OCI-LY7 (cell line): ENCODE measurements around the gene CPS1. TPM values are rescaled to one million over a fixed set of nuclear protein-coding genes. Genes with fewer than 3 reads are reported as not detected.

Experiments used
- BruUV-seq: library from RNA; stranded (reverse); fragments of 400-500 nt; replicated peaks from 2 replicates; lab custom pipeline; 2021; lab: Mats Ljungman, UMichigan
- CTCF ChIA-PET: fragments of 300-600 bp; sonication (Branson Sonifier 250); formaldehyde crosslinking; loops from one replicate; lab custom pipeline; 2022; ENCODE audit warnings: antibody characterized with exemption; ENCODE audit not compliant: unreplicated experiment; lab: Charles Lee
- POLR2A ChIA-PET: fragments of 300-600 bp; sonication (Branson Sonifier 250); formaldehyde crosslinking; loops from one replicate; lab custom pipeline; 2022; ENCODE audit warnings: antibody characterized with exemption; lab: Charles Lee
- DNase-seq: peaks from one replicate; pipeline ENCODE4 v3.0.0-alpha.2; 2015; ENCODE audit warnings: low spot score
- H2AFZ ChIP-seq: fragments of 200-600 bp; sonication (generic), shearing (Covaris generic); 2 replicates; pipeline ENCODE4 v1.6.1; 2014; ENCODE audit warnings: mild to moderate bottlenecking, antibody characterized with exemption, low read length, moderate library complexity
- H3K27ac ChIP-seq: fragments of 200-600 bp; sonication (generic); 2 replicates; pipeline ENCODE4 v1.5.1; 2014; ENCODE audit warnings: mixed run types, low read depth, mild to moderate bottlenecking, moderate library complexity, low read length, inconsistent platforms; ENCODE audit not compliant: poor library complexity, severe bottlenecking
- H3K36me3 ChIP-seq: fragments of 200-600 bp; sonication (generic); 2 replicates; pipeline ENCODE4 v1.6.1; 2014; ENCODE audit warnings: mild to moderate bottlenecking, antibody characterized with exemption, low read length, moderate library complexity, mixed read lengths; ENCODE audit not compliant: insufficient read depth
- H3K4me1 ChIP-seq: fragments of 200-600 bp; sonication (generic); 2 replicates; pipeline ENCODE4 v1.5.1; 2014; ENCODE audit warnings: mild to moderate bottlenecking, low read length; ENCODE audit not compliant: insufficient read depth, poor library complexity, severe bottlenecking
- H3K4me2 ChIP-seq: fragments of 200-600 bp; sonication (generic); 2 replicates; pipeline ENCODE4 v1.6.1; 2014; ENCODE audit warnings: mild to moderate bottlenecking, low read length
- H3K4me3 ChIP-seq: fragments of 200-600 bp; sonication (generic); 2 replicates; pipeline ENCODE4 v1.5.1; 2014; ENCODE audit warnings: mild to moderate bottlenecking, low read depth, low read length; ENCODE audit not compliant: poor library complexity, severe bottlenecking
- H3K79me2 ChIP-seq: fragments of 200-600 bp; sonication (generic); 2 replicates; pipeline ENCODE4 v1.6.1; 2016; ENCODE audit warnings: low read depth, mild to moderate bottlenecking, low read length, moderate library complexity, mixed read lengths; ENCODE audit not compliant: insufficient read depth
- H3K9me2 ChIP-seq: fragments of 200-600 bp; sonication (generic); 2 replicates; pipeline ENCODE4 v1.6.1; 2016; ENCODE audit warnings: mild to moderate bottlenecking, low read length, mixed read lengths; ENCODE audit not compliant: insufficient read depth
- H3K9me3 ChIP-seq: fragments of 200-600 bp; sonication (generic); 2 replicates; pipeline ENCODE4 v1.6.1; 2014; ENCODE audit warnings: mild to moderate bottlenecking, mixed run types, low read length, mixed read lengths
- H4K20me1 ChIP-seq: fragments of 200-600 bp; sonication (generic); 2 replicates; pipeline ENCODE4 v1.6.1; 2014; ENCODE audit warnings: mild to moderate bottlenecking, antibody characterized with exemption, low read length, moderate library complexity, mixed read lengths; ENCODE audit not compliant: insufficient read depth
- CTCF ChIP-seq: fragments of 200-600 bp; sonication (generic); conservative IDR thresholded peaks from 2 replicates; pipeline ENCODE4 v1.5.1; 2014; ENCODE audit warnings: mild to moderate bottlenecking, antibody characterized with exemption, low read length, moderate library complexity, mixed read lengths
- EZH2phosphoT487 ChIP-seq: fragments of 200-600 bp; sonication (generic); IDR thresholded peaks from 2 replicates; pipeline ENCODE4 v1.6.1; 2018; ENCODE audit warnings: low read depth, borderline replicate concordance, mild to moderate bottlenecking, mixed run types, antibody characterized with exemption, low read length, moderate library complexity, mixed read lengths
- intact Hi-C: fragments of 100-400 bp; cut with micrococcal nuclease; formaldehyde crosslinking; loops from one replicate; pipeline ENCODE4 v1.10.0; 2022; ENCODE audit not compliant: unreplicated experiment
- total RNA-seq, 2 experiments: library from RNA; depleted of rRNA in 1 of 2; stranded (reverse); fragments of >200 nt in 1 of 2; shearing (Covaris generic) in 1 of 2; gene quantifications; 2 replicates each; pipeline ENCODE4 v1.2.3, GENCODE V29; 2014 to 2022

CPS1 gene
- total RNA-seq, 2 experiments from 2014 or later = 0.06 to 0.27 TPM

GRCh38 chr2:210626849-210627248, 70.5 kb downstream of the CPS1 start:
- BruUV-seq = no TSS peak
- TF ChIP-seq EZH2phosphoT487 = no peak
- no peak for TF ChIP-seq CTCF
- POLR2A ChIA-PET = no interaction called here
- intact Hi-C loops = no loop called here
- Histone ChIP-seq H3K36me3 (no peaks in the 10 kb centered on the region), H3K4me2 (no peak overlapping the region), H4K20me1 (no peaks in the 10 kb centered on the region), H3K9me2 (no peaks in the 10 kb centered on the region), H3K9me3 (no peaks in the 10 kb centered on the region), H3K27ac (no peak overlapping the region), H2AFZ (no peak overlapping the region), H3K4me1 (no peaks in the 10 kb centered on the region), H3K4me3 (no peak overlapping the region), H3K79me2 (no peaks in the 10 kb centered on the region)
- CTCF ChIA-PET = no interaction called here
- no peak for DNase-seq

DNA sequence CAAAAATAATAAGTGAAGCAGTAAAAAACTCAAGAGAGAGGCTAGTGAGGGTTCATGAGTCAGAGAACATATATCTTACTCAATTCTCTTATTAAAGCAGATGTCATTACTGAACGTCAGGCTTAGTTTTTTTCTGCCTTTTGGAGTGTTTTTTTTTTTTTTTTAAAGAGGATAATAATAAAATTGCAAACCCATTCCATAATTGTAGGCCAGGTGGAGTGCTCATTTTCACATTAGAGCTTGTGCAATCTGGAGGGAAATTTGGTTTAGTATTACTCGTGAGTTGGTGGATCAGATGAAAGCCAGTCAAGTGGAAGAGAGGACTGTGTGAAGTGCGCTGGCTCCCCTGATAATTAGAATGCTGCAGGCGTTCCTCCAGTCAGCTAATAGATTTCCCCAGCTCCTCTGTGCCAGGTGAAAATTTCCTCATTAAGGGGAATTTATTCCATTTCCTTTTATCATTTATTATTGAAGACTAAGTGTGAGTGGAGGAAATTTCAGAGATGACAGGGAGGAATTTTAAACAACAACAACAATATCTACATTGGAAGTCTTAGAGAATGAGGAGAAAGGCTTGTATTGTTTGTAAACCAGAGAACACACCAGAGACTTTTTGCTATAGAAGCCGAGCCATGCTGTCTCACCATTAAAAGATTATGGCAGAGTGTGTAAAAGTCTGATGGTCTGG, 74.6 kb downstream of the CPS1 start:
- no peak for DNase-seq
- ChIA-PET POLR2A (interaction anchor here (0.6 kb wide), 3 partner anchors 93 to 420 kb away, joined by 4 to 6 read pairs (median 6); no protein-coding TSS in a partner anchor), CTCF (no interaction called here)
- Histone ChIP-seq H3K4me1 (no peaks in the 10 kb centered on the region), H2AFZ (no peak overlapping the region), H3K9me3 (no peaks in the 10 kb centered on the region), H3K79me2 (no peaks in the 10 kb centered on the region), H3K27ac (no peak overlapping the region), H3K36me3 (no peaks in the 10 kb centered on the region), H3K9me2 (no peaks in the 10 kb centered on the region), H3K4me2 (no peak overlapping the region), H4K20me1 (no peaks in the 10 kb centered on the region), H3K4me3 (no peak overlapping the region)
- BruUV-seq = no TSS peak
- TF ChIP-seq CTCF (no peak), EZH2phosphoT487 (no peak)
- intact Hi-C loops = no loop called here

GRCh38 chr2:210633699-210634098, 77.3 kb downstream of the CPS1 start:
- Histone ChIP-seq H3K36me3 (no peaks in the 10 kb centered on the region), H3K27ac (no peak overlapping the region), H3K79me2 (no peaks in the 10 kb centered on the region), H3K9me3 (no peaks in the 10 kb centered on the region), H3K9me2 (no peaks in the 10 kb centered on the region), H4K20me1 (no peaks in the 10 kb centered on the region), H2AFZ (no peak overlapping the region), H3K4me3 (no peak overlapping the region), H3K4me1 (no peaks in the 10 kb centered on the region), H3K4me2 (no peak overlapping the region)
- intact Hi-C loops = no loop called here
- BruUV-seq = no TSS peak
- CTCF ChIA-PET = no interaction called here
- TF ChIP-seq EZH2phosphoT487 = no peak
- no peak for TF ChIP-seq CTCF
- POLR2A ChIA-PET = interaction anchor here (1.7 kb wide), 1 partner anchor 11 kb away, joined by 4 read pairs; no protein-coding TSS in a partner anchor
- DNase-seq = no peak
